8988T (cell line): ENCODE data around the gene RBBP8.

ENCODE experiments used
- DNase-seq: peaks from one replicate; pipeline ENCODE4 v3.0.0; 2011

The RBBP8 gene

GRCh38 chr18:22999647-23000046 lies 66.5 kb downstream of the RBBP8 start:
- DNase-seq = no peak

GRCh38 chr18:23003289-23003688 lies 70.2 kb downstream of the RBBP8 start:
- DNase-seq = no peak

GRCh38 chr18:23012249-23012648 lies 79.1 kb downstream of the RBBP8 start:
- no peak for DNase-seq

GRCh38 chr18:23020555-23021294 lies 87.6 kb downstream of the RBBP8 start:
- no peak for DNase-seq

- no peak for DNase-seq
Observed at GRCh38 chr18:23021623-23022022, 88.5 kb downstream of the RBBP8 start.

GRCh38 chr18:23032030-23032582 lies 99.0 kb downstream of the RBBP8 start:
- DNase-seq = peak; percentile 61

- no peak for DNase-seq
Observed at GRCh38 chr18:23033056-23033455, 99.9 kb downstream of the RBBP8 start.

GRCh38 chr18:23036660-23037201 lies 103.6 kb downstream of the RBBP8 start:
- DNase-seq = no peak

GRCh38 chr18:23037646-23038045 lies 104.5 kb downstream of the RBBP8 start:
- DNase-seq = no peak

- no peak for DNase-seq
Observed at GRCh38 chr18:23038712-23039111, 105.6 kb downstream of the RBBP8 start.

GRCh38 chr18:23042133-23042532 lies 109.0 kb downstream of the RBBP8 start:
- no peak for DNase-seq

GRCh38 chr18:23043803-23044376 lies 110.8 kb downstream of the RBBP8 start:
- DNase-seq = no peak

- DNase-seq = no peak
Observed at GRCh38 chr18:23049698-23050373, 116.7 kb downstream of the RBBP8 start.

- peak; percentile 88 for DNase-seq
Observed at GRCh38 chr18:23053776-23054457, 120.8 kb downstream of the RBBP8 start.

- DNase-seq = no peak
Observed at GRCh38 chr18:23054553-23054952, 121.4 kb downstream of the RBBP8 start.

- no peak for DNase-seq
Observed at GRCh38 chr18:23056315-23056714, 123.2 kb downstream of the RBBP8 start.

GRCh38 chr18:23057096-23057495 lies 124.0 kb downstream of the RBBP8 start:
- no peak for DNase-seq

GRCh38 chr18:23058746-23059415 lies 125.8 kb downstream of the RBBP8 start:
- DNase-seq = no peak

GRCh38 chr18:23059541-23060465 lies 126.7 kb downstream of the RBBP8 start:
- DNase-seq = no peak

- DNase-seq = no peak
Observed at GRCh38 chr18:23062011-23062410, 128.9 kb downstream of the RBBP8 start.

- no peak for DNase-seq
Observed at GRCh38 chr18:23063502-23063901, 130.4 kb downstream of the RBBP8 start.
